ENCODE results near the gene CLDN10. TPM values are rescaled to one million over a fixed set of nuclear protein-coding genes. Genes with fewer than 3 reads are reported as not detected.
A peak's percentile ranks its signal among the peaks of the same experiment; 100 is the strongest.

The CLDN10 gene
- total and polyA plus RNA-seq, 2 donors (not counting 3 experiments of a cell fraction or from before 2014, with no cell fraction given): 0.49 to 0.69 TPM

DNA sequence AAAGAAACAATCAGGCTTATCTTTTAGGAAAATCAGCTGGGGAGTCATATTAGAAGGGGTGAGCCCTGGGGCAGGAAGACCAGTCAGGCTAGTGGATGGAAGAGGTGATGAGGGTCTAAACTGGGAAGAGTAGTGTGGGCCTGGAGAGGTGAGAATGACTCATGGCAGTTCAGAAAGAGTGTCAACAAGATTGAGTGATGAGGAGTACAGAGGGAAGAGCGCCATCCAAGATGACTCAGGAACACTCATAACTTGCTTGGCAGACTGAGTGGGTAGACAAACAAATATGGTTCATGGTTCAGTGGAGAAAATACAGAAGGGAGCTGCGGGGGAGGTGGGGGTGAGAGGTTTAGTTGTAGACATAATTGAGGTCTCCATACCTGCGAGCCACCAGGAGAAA is 17.3 kb upstream of the CLDN10 start:
- Histone ChIP-seq H3K4me3 (replicated peaks in 1 of 3; ENCODE audit: insufficient read depth in 1 of 3, low read depth in 1 of 3, low read length in 3 of 3) (no peak overlapping the region), H3K27ac (ENCODE audit: insufficient read depth, low read depth, low read length) (peak overlapping the region; percentile 68), H3K79me2 (ENCODE audit: control insufficient read depth, insufficient read depth, low read length) (no peaks in the 10 kb centered on the region), H3K27me3 (ENCODE audit: control insufficient read depth in 2 of 2, insufficient read depth in 2 of 2, low read length in 2 of 2) (no peaks in the 10 kb centered on the region), H3K4me2 (ENCODE audit: insufficient read depth, low read length) (peak overlapping the region; percentile 68), H4K20me1 (replicated peaks; ENCODE audit: control insufficient read depth, extremely low read depth, insufficient read depth, low read length) (no peaks in the 10 kb centered on the region), H3K9me3 (replicated peaks; ENCODE audit: control insufficient read depth, insufficient read depth, low read length) (no peaks in the 10 kb centered on the region), H2AFZ (ENCODE audit: low read depth, low read length) (peak overlapping the region; percentile 44), H3K9me1 (replicated peaks; ENCODE audit: control insufficient read depth, extremely low read depth, insufficient read depth, low read length) (no peaks in the 10 kb centered on the region), H3K4me1 (ENCODE audit: control insufficient read depth, extremely low read depth, insufficient read depth, low read length) (peaks cover 35% of the 10 kb centered on the region), H3K9ac (replicated peaks; ENCODE audit: extremely low read depth, insufficient read depth, low read length) (no peak overlapping the region), H3K36me3 (ENCODE audit: control insufficient read depth in 2 of 2, extremely low read depth in 1 of 2, insufficient read depth in 2 of 2, low read length in 2 of 2) (no peaks in the 10 kb centered on the region)
- intact Hi-C loops (cut with micrococcal nuclease) (loop anchor here (1.0 to 10.0 kb wide), 5 partner anchors 40 to 450 kb away; no protein-coding TSS in a partner anchor), dilution Hi-C loops (cut with MboI; ENCODE audit: extremely low pct_ligation_motif_present, low sequenced_read_pairs) (no loop called here)
- BruUV-seq (replicated peaks): no TSS peak
- peak; percentile 91 for FAIRE-seq
- TF ChIP-seq JUN (IDR thresholded peaks at IDR 0.05; ENCODE audit: borderline replicate concordance, insufficient read depth, insufficient read length, low read depth): peak; percentile 87
- peak; percentile 79 for TF ChIP-seq POLR2AphosphoS5 (IDR thresholded peaks at IDR 0.05; ENCODE audit: insufficient read depth, low read depth, low read length)
- TF ChIP-seq, protein P1, sequence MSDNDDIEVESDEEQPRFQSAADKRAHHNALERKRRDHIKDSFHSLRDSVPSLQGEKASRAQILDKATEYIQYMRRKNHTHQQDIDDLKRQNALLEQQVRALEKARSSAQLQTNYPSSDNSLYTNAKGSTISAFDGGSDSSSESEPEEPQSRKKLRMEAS (IDR thresholded peaks at IDR 0.05; ENCODE audit: insufficient read depth, insufficient read length): no peak
- TF ChIP-seq, protein P2, sequence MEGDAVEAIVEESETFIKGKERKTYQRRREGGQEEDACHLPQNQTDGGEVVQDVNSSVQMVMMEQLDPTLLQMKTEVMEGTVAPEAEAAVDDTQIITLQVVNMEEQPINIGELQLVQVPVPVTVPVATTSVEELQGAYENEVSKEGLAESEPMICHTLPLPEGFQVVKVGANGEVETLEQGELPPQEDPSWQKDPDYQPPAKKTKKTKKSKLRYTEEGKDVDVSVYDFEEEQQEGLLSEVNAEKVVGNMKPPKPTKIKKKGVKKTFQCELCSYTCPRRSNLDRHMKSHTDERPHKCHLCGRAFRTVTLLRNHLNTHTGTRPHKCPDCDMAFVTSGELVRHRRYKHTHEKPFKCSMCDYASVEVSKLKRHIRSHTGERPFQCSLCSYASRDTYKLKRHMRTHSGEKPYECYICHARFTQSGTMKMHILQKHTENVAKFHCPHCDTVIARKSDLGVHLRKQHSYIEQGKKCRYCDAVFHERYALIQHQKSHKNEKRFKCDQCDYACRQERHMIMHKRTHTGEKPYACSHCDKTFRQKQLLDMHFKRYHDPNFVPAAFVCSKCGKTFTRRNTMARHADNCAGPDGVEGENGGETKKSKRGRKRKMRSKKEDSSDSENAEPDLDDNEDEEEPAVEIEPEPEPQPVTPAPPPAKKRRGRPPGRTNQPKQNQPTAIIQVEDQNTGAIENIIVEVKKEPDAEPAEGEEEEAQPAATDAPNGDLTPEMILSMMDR (IDR thresholded peaks at IDR 0.05; ENCODE audit: extremely low read depth in 1 of 2, insufficient read depth in 1 of 2, low read depth in 1 of 2, low read length in 2 of 2): no peak
- TF ChIP-seq POLR2A (IDR thresholded peaks at IDR 0.05; ENCODE audit: low read depth, low read length): no peak
- peak; percentile 99 for TF ChIP-seq GATA2 (IDR thresholded peaks at IDR 0.05; ENCODE audit: insufficient read depth, insufficient read length, low read depth, low read length)
- TF ChIP-seq FOS (IDR thresholded peaks at IDR 0.05; ENCODE audit: borderline replicate concordance, insufficient read depth, low read length): peak; percentile 100
- no peak for TF ChIP-seq EZH2 (IDR thresholded peaks at IDR 0.05; ENCODE audit: borderline replicate concordance, low read depth, low read length, severe bottlenecking)
- TF ChIP-seq MYC (IDR thresholded peaks at IDR 0.05; ENCODE audit: low read depth, low read length): peak; percentile 11
- CTCF ChIA-PET: interaction anchor here (1.1 to 4.3 kb wide), 5 partner anchors 12 to 299 kb away, joined by 3 to 57 read pairs (median 26); no protein-coding TSS in a partner anchor
- POLR2A ChIA-PET: no interaction called here
- DNase-seq (ENCODE audit: low read depth, low spot score): peak; percentile 94

All from endothelial cell of umbilical vein (primary cell).